Measurements from ENCODE around the gene TOR1B. TPM values are rescaled to one million over a fixed set of nuclear protein-coding genes. Genes with fewer than 3 reads are reported as not detected.

Gene TOR1B
- total RNA-seq, 1 experiment from 2014 or later: 19.0 TPM

- TF ChIP-seq, protein P1, sequence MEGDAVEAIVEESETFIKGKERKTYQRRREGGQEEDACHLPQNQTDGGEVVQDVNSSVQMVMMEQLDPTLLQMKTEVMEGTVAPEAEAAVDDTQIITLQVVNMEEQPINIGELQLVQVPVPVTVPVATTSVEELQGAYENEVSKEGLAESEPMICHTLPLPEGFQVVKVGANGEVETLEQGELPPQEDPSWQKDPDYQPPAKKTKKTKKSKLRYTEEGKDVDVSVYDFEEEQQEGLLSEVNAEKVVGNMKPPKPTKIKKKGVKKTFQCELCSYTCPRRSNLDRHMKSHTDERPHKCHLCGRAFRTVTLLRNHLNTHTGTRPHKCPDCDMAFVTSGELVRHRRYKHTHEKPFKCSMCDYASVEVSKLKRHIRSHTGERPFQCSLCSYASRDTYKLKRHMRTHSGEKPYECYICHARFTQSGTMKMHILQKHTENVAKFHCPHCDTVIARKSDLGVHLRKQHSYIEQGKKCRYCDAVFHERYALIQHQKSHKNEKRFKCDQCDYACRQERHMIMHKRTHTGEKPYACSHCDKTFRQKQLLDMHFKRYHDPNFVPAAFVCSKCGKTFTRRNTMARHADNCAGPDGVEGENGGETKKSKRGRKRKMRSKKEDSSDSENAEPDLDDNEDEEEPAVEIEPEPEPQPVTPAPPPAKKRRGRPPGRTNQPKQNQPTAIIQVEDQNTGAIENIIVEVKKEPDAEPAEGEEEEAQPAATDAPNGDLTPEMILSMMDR (IDR thresholded peaks at IDR 0.05 in 2 of 3, conservative IDR thresholded peaks at IDR 0.05 in 1 of 3; ENCODE audit: borderline replicate concordance in 1 of 3, insufficient read depth in 1 of 3, low read depth in 2 of 3, low read length in 2 of 3): no peak
These were observed 48.0 kb downstream of the TOR1B start (continued) for GRCh38 chr9:129850821-129851550.

DNA sequence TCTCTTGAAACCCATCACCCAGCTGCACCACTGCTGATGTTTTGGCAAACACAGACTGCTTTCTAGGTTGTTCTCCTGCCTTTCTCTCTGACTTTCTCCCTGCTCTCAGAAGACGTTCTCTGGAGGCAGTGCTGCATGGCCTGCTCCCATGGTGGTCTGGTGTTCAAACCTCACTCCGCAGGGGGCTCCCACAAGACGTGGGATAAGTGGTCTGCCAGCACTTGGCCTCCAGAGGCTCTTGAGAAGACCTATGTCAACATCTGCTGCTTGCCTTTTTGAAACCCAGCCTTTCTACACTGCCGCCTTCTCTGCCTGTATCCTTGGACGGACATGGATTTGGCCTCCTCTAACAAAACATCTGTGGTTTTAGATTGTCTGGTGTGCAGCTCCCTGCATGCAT lies 48.8 kb downstream of the TOR1B start:
- BruUV-seq (replicated peaks): no TSS peak
- Histone ChIP-seq H3K4me3 (replicated peaks in 1 of 2; ENCODE audit: low read depth in 1 of 2, low read length in 2 of 2) (no peak overlapping the region), H2AFZ (ENCODE audit: low read depth, low read length, poor library complexity, severe bottlenecking) (no peak overlapping the region), H3K4me2 (ENCODE audit: low read length) (no peak overlapping the region), H3K9me3 (ENCODE audit: control insufficient read depth in 1 of 2, insufficient read depth in 1 of 2, low read depth in 1 of 2, low read length in 2 of 2) (no peaks in the 10 kb centered on the region), H3K4me1 (ENCODE audit: control insufficient read depth in 1 of 2, insufficient read depth in 2 of 2, low read length in 2 of 2) (no peaks in the 10 kb centered on the region), H3K27me3 (ENCODE audit: insufficient read depth, low read length) (no peaks in the 10 kb centered on the region), H3K79me2 (ENCODE audit: insufficient read depth, low read length) (no peaks in the 10 kb centered on the region), H3K9ac (ENCODE audit: low read length) (no peak overlapping the region), H3K9me2 (ENCODE audit: insufficient read depth) (no peaks in the 10 kb centered on the region), H3K36me3 (ENCODE audit: control insufficient read depth in 1 of 2, insufficient read depth in 2 of 2, low read length in 2 of 2) (peaks cover 0 to 4% of the 10 kb centered on the region in 2 experiments; a peak in 1 of 4 replicates), H4K20me1 (ENCODE audit: insufficient read depth) (no peaks in the 10 kb centered on the region), H3K27ac (ENCODE audit: low read depth, low read length) (no peak overlapping the region)
- DNase-seq (ENCODE audit: low read depth, low spot score): no peak
- POLR2A ChIA-PET: no interaction called here
- TF ChIP-seq SRF (IDR thresholded peaks at IDR 0.05; ENCODE audit: low read depth): no peak
- TF ChIP-seq EZH2 (IDR thresholded peaks at IDR 0.05): no peak
- TF ChIP-seq, protein P2, sequence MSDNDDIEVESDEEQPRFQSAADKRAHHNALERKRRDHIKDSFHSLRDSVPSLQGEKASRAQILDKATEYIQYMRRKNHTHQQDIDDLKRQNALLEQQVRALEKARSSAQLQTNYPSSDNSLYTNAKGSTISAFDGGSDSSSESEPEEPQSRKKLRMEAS (IDR thresholded peaks at IDR 0.05): no peak
- TF ChIP-seq POLR2AphosphoS5 (IDR thresholded peaks at IDR 0.05; ENCODE audit: low read depth, low read length): no peak
- TF ChIP-seq FOSL1 (IDR thresholded peaks at IDR 0.05; ENCODE audit: low read depth): no peak
- TF ChIP-seq JUND (IDR thresholded peaks at IDR 0.05): no peak
- no peak for TF ChIP-seq EGR1 (IDR thresholded peaks at IDR 0.05; ENCODE audit: low read depth)
- TF ChIP-seq ELF1 (IDR thresholded peaks at IDR 0.05; ENCODE audit: borderline replicate concordance, low read depth): no peak
- TF ChIP-seq, protein P1 (IDR thresholded peaks at IDR 0.05 in 2 of 3, conservative IDR thresholded peaks at IDR 0.05 in 1 of 3; ENCODE audit: borderline replicate concordance in 1 of 3, insufficient read depth in 1 of 3, low read depth in 2 of 3, low read length in 2 of 3): no peak
- TF ChIP-seq ATF3 (IDR thresholded peaks at IDR 0.05): no peak
- TF ChIP-seq YY1 (IDR thresholded peaks at IDR 0.05; ENCODE audit: extremely low read depth, insufficient replicate concordance, low read depth, low read length): no peak
- no peak for TF ChIP-seq CBX3 (IDR thresholded peaks at IDR 0.05; ENCODE audit: low read depth)
- intact Hi-C loops (cut with micrococcal nuclease): no loop called here
- ATAC-seq: no peak
- RAD21 ChIA-PET (ENCODE audit: low non-redundant PET in 1 of 2, low total read pairs in 2 of 2, uncharacterized antibody in 2 of 2, unreplicated experiment in 2 of 2): interaction anchor here in 1 of 2 experiments (0.7 kb wide), 1 partner anchor 191 kb away, joined by 4 read pairs; no protein-coding TSS in a partner anchor
- CTCF ChIA-PET: no interaction called here
